Measurements from ENCODE around the gene TOMM20. TPM values are rescaled to one million over a fixed set of nuclear protein-coding genes. Genes with fewer than 3 reads are reported as not detected.

Gene TOMM20
- total RNA-seq, 1 experiment from 2014 or later, result 101 TPM

DNA sequence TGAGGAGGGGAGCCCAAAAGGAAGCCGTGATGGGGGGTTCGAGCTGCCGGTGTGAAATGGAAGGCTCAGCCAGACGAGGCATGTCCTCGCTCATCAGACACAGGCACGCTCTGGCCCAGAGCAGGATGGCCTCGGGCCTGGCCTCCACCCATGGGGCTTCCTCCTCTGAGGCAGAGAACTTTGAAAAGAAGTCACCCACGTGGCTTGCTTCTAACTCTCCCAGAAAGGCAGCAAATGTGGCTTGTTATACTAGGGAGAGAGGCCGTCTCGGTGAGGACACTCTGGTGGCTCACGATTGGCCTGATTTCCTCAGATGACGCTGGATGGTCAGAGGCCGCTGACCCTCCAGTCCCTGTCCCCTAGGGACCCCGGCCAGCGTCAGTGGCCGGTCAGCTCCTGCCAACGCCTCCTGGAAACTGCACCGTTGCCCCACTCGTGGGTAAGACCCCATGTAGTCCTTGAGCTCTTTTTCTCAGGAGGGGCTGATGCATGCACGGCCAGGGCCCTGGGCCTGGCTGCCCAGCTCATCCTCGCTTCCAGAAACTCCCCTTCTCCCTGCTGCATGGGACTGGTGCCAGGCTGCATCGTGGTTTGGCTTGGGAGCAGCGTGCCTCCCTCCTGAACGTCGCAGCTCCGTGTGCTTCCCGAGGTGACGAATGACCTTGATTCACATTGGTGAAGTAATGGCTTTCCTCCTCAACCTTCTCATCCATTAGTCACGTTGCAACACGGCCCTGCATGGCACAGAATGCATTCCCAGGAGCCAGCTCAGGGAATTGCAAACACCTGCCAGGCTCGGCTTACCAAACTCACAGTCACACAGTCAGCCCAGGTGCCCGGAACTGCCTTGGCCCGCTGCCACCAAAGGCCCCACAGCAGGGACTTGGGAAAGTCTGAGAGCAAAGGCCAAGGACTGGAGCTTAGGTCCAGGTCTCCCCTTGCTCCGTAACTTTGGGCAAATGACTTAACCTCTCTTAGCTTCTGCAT, 58.8 kb downstream of the TOMM20 start:
- no TSS peak for BruUV-seq (replicated peaks)
- Histone ChIP-seq H3K9me3 (ENCODE audit: control insufficient read depth, insufficient read depth, low read depth, low read length) (no peaks in the 10 kb centered on the region), H3K4me1 (ENCODE audit: control insufficient read depth, insufficient read depth, low read length) (peaks cover 75% of the 10 kb centered on the region), H3K27ac (ENCODE audit: low read length) (peak overlapping the region; percentile 100), H3K27me3 (ENCODE audit: control insufficient read depth, insufficient read depth, low read length) (no peaks in the 10 kb centered on the region), H3K4me3 (ENCODE audit: low read depth in 2 of 2, low read length in 2 of 2) (no peak overlapping the region), H3K36me3 (ENCODE audit: control insufficient read depth, insufficient read depth, low read length) (no peaks in the 10 kb centered on the region)
- intact Hi-C loops (cut with micrococcal nuclease; ENCODE audit: unreplicated experiment) (loop anchor here (10.0 kb wide), 1 partner anchor 195 kb away; no protein-coding TSS in a partner anchor), in situ Hi-C loops (cut with HindIII; ENCODE audit: low pct_unique_long_range_greater_than_20kb, low sequenced_read_pairs) (loop anchor here (10.0 kb wide), 2 partner anchors 115 to 325 kb away; no protein-coding TSS in a partner anchor)
- ATAC-seq, result peak; percentile 27
- POLR2A ChIA-PET, result interaction anchor here (0.6 to 0.7 kb wide), 2 partner anchors 78 to 104 kb away, joined by 4 to 7 read pairs; no protein-coding TSS in a partner anchor
- peak; percentile 99 for DNase-seq (ENCODE audit: low read depth, low spot score)
- TF ChIP-seq TCF7L2 (IDR thresholded peaks at IDR 0.05; ENCODE audit: low read depth, low read length) (peak; percentile 40; the same call in 1 of the 2 replicates), POLR2AphosphoS5 (IDR thresholded peaks at IDR 0.05; ENCODE audit: low read depth, low read length) (peak; percentile 41; the same call in 1 of the 2 replicates), SIN3A (IDR thresholded peaks at IDR 0.05; ENCODE audit: borderline replicate concordance, insufficient read depth, low read depth, low read length) (no peak)
- TF ChIP-seq, protein P1, sequence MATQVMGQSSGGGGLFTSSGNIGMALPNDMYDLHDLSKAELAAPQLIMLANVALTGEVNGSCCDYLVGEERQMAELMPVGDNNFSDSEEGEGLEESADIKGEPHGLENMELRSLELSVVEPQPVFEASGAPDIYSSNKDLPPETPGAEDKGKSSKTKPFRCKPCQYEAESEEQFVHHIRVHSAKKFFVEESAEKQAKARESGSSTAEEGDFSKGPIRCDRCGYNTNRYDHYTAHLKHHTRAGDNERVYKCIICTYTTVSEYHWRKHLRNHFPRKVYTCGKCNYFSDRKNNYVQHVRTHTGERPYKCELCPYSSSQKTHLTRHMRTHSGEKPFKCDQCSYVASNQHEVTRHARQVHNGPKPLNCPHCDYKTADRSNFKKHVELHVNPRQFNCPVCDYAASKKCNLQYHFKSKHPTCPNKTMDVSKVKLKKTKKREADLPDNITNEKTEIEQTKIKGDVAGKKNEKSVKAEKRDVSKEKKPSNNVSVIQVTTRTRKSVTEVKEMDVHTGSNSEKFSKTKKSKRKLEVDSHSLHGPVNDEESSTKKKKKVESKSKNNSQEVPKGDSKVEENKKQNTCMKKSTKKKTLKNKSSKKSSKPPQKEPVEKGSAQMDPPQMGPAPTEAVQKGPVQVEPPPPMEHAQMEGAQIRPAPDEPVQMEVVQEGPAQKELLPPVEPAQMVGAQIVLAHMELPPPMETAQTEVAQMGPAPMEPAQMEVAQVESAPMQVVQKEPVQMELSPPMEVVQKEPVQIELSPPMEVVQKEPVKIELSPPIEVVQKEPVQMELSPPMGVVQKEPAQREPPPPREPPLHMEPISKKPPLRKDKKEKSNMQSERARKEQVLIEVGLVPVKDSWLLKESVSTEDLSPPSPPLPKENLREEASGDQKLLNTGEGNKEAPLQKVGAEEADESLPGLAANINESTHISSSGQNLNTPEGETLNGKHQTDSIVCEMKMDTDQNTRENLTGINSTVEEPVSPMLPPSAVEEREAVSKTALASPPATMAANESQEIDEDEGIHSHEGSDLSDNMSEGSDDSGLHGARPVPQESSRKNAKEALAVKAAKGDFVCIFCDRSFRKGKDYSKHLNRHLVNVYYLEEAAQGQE (IDR thresholded peaks at IDR 0.05; ENCODE audit: insufficient read depth in 1 of 2, low read depth in 2 of 2, low read length in 1 of 2), result 0 out of 4 replicates have a peak, but pooled peaks of 1 of the 2 experiments have one; percentile 11
- TF ChIP-seq, protein P2, sequence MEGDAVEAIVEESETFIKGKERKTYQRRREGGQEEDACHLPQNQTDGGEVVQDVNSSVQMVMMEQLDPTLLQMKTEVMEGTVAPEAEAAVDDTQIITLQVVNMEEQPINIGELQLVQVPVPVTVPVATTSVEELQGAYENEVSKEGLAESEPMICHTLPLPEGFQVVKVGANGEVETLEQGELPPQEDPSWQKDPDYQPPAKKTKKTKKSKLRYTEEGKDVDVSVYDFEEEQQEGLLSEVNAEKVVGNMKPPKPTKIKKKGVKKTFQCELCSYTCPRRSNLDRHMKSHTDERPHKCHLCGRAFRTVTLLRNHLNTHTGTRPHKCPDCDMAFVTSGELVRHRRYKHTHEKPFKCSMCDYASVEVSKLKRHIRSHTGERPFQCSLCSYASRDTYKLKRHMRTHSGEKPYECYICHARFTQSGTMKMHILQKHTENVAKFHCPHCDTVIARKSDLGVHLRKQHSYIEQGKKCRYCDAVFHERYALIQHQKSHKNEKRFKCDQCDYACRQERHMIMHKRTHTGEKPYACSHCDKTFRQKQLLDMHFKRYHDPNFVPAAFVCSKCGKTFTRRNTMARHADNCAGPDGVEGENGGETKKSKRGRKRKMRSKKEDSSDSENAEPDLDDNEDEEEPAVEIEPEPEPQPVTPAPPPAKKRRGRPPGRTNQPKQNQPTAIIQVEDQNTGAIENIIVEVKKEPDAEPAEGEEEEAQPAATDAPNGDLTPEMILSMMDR (IDR thresholded peaks at IDR 0.05), result no peak
- CTCF ChIA-PET, result interaction anchor here (0.5 to 2.0 kb wide), 4 partner anchors 23 to 413 kb away, joined by 3 to 6 read pairs (median 4); no protein-coding TSS in a partner anchor

DNA sequence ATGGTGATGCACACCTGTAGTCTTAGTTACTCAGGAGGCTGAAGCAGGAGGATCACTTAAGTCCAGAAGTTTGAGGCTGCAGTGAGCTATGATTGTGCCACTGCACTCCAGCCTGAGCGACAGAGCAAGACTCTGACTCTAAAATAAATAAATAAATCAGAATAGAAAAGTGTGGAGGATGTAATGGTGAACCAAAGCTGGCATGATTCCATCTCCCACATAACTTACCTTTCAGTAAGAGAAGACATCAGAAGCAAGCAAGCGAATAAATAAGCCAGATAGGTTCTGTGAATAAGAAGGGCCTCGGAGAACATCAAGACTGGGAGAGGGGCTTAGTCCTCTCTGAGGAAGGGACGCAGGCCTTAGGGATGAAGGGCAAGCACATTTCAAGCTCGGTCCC, 59.5 kb downstream of the TOMM20 start:
- H3K4me3 ChIP-seq (ENCODE audit: low read depth in 2 of 2, low read length in 2 of 2), result no peak overlapping the region
- no peaks in the 10 kb centered on the region for H3K9me3 ChIP-seq (ENCODE audit: control insufficient read depth, insufficient read depth, low read depth, low read length)
- no peak for ATAC-seq
- no peaks in the 10 kb centered on the region for H3K27me3 ChIP-seq (ENCODE audit: control insufficient read depth, insufficient read depth, low read length)
- CTCF ChIA-PET, result interaction anchor here (0.7 to 2.0 kb wide), 3 partner anchors 24 to 412 kb away, joined by 3 to 5 read pairs (median 4); no protein-coding TSS in a partner anchor
- TF ChIP-seq SIN3A (IDR thresholded peaks at IDR 0.05; ENCODE audit: borderline replicate concordance, insufficient read depth, low read depth, low read length) (no peak), POLR2AphosphoS5 (IDR thresholded peaks at IDR 0.05; ENCODE audit: low read depth, low read length) (no peak), TCF7L2 (IDR thresholded peaks at IDR 0.05; ENCODE audit: low read depth, low read length) (no peak)
- TF ChIP-seq, protein P1 (IDR thresholded peaks at IDR 0.05; ENCODE audit: insufficient read depth in 1 of 2, low read depth in 2 of 2, low read length in 1 of 2), result no peak
- TF ChIP-seq, protein P2 (IDR thresholded peaks at IDR 0.05), result no peak
- in situ Hi-C loops (cut with HindIII; ENCODE audit: low pct_unique_long_range_greater_than_20kb, low sequenced_read_pairs), result no loop called here
- BruUV-seq (replicated peaks), result no TSS peak
- peaks cover 68% of the 10 kb centered on the region for H3K4me1 ChIP-seq (ENCODE audit: control insufficient read depth, insufficient read depth, low read length)
- POLR2A ChIA-PET, result interaction anchor here (0.7 kb wide), 1 partner anchor 104 kb away, joined by 7 read pairs; no protein-coding TSS in a partner anchor
- no peaks in the 10 kb centered on the region for H3K36me3 ChIP-seq (ENCODE audit: control insufficient read depth, insufficient read depth, low read length)
- no peak for DNase-seq (ENCODE audit: low read depth, low spot score)
- peak overlapping the region; percentile 100 for H3K27ac ChIP-seq (ENCODE audit: low read length)
- intact Hi-C loops (cut with micrococcal nuclease; ENCODE audit: unreplicated experiment), result no loop called here
